NCI-H146 treated with DMSO at 0.1 percent for 48 hours (cell line): ENCODE data around the gene CLASP1.

ENCODE experiments used
- DNase-seq: peaks from one replicate; lab custom pipeline; 2025; ENCODE audit not compliant: unreplicated experiment; lab: John Stamatoyannopoulos, UW

Gene CLASP1

GRCh38 chr2:121429927-121430520 is 219.2 kb downstream of the CLASP1 start:
- DNase-seq: no peak

DNA sequence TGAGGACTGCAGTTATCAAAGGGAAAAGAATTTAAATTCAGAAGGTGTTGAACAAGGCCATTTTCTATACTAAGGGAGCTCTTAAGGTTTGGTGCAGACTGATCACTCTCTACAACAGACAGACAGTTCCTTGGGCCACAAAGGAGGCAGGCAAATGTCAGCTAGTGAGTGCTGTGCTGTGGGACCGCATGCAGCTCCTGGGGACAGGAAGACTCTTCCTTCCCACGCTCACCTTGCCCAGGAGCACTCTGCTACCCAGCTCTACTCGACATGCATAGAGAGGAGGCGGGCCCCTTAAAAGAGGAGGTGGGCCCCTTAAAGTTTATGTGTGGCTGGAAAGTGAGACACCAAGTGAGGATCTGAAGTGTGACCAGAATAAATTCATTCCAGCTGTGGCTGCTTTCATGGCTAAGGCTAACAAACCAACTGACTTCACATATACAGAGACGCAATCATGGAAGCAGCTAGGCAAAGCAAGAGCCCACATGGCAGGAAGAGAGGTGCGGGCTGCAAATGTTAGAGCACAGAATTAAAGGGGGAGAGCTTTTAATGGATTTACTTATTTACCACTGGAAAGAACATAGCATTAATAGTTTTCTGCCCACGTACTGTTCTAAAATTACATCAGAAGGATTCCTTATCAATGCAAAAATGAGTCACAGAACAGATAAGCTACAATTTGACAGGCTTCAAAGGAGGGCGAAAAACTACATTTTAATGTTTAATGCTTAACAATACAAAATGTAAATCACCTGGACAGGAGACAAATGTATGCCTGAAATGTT is 220.0 kb downstream of the CLASP1 start:
- no peak for DNase-seq

DNA sequence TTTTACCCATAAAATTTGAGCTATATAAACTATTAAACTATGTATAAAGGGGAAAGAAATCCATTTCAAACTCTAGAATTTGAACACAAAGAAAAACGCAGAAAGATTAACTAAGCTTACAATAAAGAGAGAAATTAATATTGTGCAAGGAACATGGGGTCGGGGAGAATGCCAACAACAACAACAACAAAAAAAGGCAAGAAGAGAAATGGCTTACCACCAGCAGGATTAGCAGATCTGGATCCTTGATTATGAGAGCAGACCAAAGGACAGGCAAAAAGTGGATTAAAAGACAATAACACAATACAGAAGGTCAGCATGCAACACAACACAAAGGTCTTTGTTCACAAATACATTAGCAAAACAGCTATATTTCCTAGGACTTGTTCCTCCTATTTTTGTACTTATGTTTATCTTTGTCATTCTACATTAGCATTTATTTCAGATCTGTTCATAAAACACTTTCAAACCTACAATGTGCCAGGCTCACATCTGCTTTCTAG is 222.0 kb downstream of the CLASP1 start:
- DNase-seq: no peak

DNA sequence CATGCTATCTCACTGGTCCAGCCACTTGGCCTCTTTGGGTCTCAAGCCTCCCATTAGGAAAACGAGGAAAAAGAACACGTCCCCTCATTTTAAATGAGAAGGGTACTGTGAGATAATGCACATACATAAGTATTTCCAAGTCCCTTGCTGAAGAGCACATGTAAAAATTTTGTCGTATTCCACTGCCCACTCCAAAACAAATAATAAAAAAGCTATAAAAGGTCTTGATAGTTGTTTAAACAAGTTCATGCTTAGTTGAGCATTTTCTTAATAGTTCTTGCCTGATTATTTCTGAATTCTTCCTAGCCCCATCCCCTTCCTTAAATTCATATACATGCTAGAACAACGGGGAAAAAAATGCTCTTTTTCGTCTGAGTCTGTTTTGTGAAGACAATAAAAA is 228.8 kb downstream of the CLASP1 start:
- DNase-seq: no peak

GRCh38 chr2:121419081-121419699 is 230.1 kb downstream of the CLASP1 start:
- DNase-seq: no peak

DNA sequence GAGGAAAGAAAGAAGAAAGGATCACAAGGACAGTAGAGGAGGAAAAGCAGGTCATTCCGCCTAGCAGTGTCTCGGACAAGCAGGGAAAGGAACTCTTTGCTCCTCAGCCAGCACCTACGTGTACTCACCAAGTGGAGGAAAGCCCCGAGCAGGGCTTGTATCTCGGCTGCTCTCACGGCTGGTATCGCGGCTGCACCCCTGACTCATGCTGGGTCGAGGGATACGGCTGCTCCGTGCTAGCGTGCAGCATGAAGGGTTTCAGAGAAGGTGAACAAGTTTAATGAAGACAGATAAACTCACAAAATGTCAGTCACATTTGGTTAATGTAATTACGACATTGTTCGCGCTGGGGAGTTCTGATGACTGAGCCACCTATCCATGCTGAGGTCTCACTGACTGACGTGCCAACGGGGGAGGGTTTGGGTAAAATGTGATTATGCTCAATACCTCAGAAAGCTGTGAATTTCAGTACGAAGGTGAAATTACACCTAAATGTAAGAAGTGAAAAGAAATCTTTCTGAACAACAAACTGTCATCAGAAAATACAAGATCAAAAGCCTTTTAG is 230.7 kb downstream of the CLASP1 start:
- no peak for DNase-seq

GRCh38 chr2:121417826-121418225 is 231.4 kb downstream of the CLASP1 start:
- DNase-seq: no peak

DNA sequence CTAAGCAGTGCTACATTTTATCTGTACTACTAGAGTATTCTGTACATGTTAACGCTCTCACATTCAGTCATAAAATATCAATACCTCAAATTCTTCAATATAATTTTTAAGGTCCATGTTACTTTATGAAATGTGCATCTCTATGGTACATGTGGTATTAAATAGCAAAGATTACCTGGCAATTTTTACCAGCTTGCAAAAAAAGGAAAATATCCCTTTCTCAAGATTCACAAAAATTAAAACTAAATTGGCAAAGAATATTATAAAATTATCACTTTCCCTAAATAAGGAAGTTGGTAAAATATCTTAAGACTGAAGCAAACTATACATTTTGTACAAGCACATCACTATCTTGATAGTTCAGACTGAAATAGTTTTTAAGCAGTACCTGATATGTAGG is 233.5 kb downstream of the CLASP1 start:
- no peak for DNase-seq

DNA sequence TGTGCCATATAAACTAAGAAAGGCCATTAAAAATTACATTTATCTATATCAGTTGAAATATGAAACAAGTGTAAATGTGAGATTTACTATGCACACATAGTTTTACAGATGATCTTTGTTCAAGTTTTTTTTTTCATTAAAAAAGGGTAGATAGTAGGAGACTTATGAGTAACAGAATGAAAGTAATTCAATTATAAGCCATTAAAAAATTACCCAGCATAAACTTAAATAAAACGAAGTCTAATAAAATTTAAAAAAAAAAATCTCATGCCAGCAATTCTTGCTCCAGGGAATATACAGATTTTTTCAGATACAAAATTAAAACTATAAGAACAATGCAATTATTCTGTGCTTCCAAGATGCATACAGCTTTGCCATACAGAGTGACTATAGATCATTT is 236.9 kb downstream of the CLASP1 start:
- no peak for DNase-seq

- no peak for DNase-seq
Measured at GRCh38 chr2:121409966-121410365, 239.3 kb downstream of the CLASP1 start.

DNA sequence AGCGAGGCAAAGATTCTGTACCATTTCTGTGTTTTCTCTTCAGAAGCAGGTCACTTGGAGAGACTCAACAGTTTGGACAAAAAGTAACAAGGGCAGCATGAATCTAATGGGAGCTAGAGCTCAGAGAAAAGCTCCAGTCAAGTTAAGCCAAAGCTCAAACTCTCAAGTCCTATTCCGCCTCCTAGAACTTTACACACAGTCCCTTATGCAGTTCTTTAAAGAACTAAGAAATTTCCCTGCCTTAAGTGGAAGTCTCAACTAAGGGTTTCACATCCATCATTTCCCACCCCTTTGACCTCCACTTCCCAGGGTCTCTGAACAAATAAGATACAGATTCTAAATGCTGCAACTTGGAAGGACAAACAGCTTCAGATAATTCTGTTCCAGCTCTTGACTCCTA is 239.9 kb downstream of the CLASP1 start:
- DNase-seq: no peak

- DNase-seq: no peak
Measured at GRCh38 chr2:121408641-121409040, 240.6 kb downstream of the CLASP1 start.

- no peak for DNase-seq
Measured at GRCh38 chr2:121405233-121405632, 244.0 kb downstream of the CLASP1 start.

DNA sequence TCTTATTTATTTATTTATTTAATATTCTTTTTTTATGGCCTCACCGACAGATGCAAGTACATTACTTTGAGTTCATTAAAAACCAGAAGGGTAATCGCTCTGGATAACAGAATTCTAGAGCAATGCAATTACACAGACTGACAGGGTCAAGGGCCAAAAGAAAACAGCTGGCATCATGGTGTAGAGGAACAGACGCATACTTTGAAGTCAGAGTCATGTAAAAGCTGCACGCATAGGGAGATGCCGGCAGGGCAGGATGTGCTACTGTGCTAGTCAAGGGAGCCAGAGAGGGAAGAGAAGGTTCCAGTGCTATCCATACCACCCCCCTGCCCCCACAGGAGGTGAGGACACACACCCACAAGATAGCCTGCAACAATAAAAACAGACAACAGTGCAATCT is 249.1 kb downstream of the CLASP1 start:
- DNase-seq: no peak

DNA sequence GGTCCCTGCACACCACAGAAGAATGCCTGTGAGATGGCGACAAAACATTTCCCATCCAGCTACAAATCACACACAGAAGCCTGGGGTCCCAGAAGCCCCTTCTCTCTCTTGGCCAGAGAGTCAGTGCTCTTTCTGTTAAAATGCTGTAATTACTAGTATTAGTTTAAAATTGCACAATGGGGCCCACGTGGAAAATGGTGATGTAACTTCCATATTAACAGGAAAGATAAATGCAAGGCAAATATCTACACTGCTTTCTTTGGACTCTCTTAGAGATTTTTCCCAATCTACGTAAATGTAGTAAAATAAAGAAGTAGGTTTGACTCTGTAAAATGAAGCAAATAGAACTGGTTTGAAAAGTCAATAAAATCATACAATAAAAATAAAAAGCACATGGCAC is 250.4 kb downstream of the CLASP1 start:
- DNase-seq: no peak

DNA sequence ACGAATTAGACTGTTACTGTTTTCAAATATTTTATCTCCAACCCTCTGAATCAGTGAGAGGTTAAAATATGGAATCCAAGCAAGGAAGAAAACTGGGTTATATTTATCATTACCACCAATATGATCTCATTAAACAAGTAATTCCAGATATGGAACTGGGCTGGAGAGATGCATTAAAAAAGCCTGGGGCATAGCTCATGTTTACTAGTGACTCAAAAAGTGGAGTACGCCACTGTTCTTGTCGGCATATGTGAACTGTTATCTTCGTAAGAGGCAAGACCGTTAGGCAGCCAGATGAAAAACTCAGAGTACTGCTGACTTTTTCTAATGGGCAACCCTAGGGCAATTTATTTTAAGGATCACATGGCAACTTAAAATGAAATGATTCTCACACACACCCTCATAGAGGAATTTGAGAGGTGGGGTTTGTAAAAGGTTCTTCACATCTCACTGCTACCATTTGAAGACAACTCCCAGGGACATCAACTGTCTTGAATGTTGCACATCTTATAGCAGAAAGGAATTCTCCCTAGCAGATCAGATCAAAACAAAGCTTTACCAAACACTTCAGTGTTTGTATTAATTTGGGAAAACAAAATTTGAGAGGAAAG is 259.1 kb downstream of the CLASP1 start:
- no peak for DNase-seq

- no peak for DNase-seq
Measured at GRCh38 chr2:121388371-121388770, 260.9 kb downstream of the CLASP1 start.

GRCh38 chr2:121387591-121388325 is 261.5 kb downstream of the CLASP1 start:
- DNase-seq: no peak

DNA sequence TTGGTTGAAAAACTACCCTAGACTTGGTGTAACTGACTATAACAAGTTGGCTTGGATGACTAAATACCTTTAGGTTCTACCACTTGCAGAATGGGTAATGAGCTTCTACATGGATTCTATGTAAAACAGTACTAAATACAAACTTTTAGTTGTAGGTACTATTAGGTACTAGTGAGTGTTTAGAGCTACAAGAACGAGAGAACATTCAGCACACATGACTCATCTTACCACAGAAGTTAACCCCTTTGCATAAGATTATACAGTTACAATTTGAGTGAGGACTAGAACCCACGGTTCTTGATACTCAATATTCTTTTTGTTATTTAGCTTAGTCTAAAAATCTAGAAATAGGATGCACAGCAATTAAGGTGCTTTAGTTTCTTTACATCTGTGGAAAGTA is 262.6 kb downstream of the CLASP1 start:
- DNase-seq: no peak

DNA sequence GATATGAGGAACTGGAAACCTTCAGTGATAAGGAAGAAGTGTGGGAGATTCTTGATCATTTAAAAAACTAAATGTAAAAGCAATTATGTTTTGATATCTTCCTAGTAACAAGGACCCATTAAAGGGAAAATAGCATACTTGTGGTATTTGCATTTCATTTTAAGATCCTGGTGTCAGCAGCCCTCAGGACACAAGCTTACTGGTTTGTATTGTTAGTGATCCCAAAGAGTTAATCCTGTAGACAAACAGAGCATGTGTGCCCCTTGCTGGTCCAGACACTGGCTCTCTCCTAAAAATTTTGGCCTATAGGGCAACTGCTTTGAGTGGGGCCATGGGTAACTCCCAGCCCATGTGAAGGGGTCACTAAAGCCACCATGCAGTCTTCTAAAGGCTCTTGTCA is 263.2 kb downstream of the CLASP1 start:
- DNase-seq: no peak

DNA sequence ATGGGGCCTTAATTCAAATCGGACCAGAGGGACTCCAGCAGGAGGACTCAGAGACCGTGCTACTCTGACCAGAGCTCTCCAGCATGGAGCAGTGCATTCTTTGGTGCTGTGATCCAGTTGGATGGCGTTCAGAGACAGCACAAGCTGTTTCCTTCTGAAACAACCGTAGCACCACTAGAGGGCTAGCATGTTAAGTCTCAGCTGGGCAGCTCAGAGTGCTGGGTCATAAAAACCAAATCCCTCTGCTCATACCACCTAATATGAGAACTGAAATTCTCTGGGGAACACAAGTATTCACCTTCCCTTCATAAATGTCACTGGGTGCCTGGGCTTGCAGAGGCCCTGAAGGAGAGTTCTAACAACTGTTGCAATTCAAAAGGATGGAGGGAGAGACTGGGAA is 266.5 kb downstream of the CLASP1 start:
- no peak for DNase-seq
